NT2/D1 (cell line): ENCODE data around the gene ISOC1.

Experiments used
- DNase-seq: peaks from one replicate; pipeline ENCODE4 v3.0.0-alpha.2; 2011; ENCODE audit warnings: low read depth, low spot score
- H3K27me3 ChIP-seq: 2 replicates; pipeline ENCODE4 v1.6.0; 2011; ENCODE audit warnings: mild to moderate bottlenecking; ENCODE audit not compliant: insufficient read length, insufficient read depth
- H3K36me3 ChIP-seq: 2 replicates; pipeline ENCODE4 v1.6.1; 2011; ENCODE audit warnings: mild to moderate bottlenecking, low read length, mixed read lengths; ENCODE audit not compliant: insufficient read depth, insufficient read length
- H3K4me1 ChIP-seq: 2 replicates; pipeline ENCODE4 v1.5.1; 2011; ENCODE audit not compliant: insufficient read depth, insufficient read length
- H3K4me3 ChIP-seq: 2 replicates; pipeline ENCODE4 v1.5.1; 2011; ENCODE audit warnings: low read depth; ENCODE audit not compliant: insufficient read length
- H3K9ac ChIP-seq: 2 replicates; pipeline ENCODE4 v1.6.0; 2011; ENCODE audit warnings: low read depth; ENCODE audit not compliant: insufficient read length
- H3K9me3 ChIP-seq: 2 replicates; pipeline ENCODE4 v1.5.1; 2011; ENCODE audit warnings: mild to moderate bottlenecking, low read length; ENCODE audit not compliant: insufficient read depth
- SUZ12 ChIP-seq: IDR thresholded peaks from 2 replicates; pipeline ENCODE4 v1.6.1; 2011; ENCODE audit not compliant: insufficient read length, insufficient read depth; ENCODE audit errors: extremely low read depth
- YY1 ChIP-seq: IDR thresholded peaks from 2 replicates; pipeline ENCODE4 v1.6.1; 2011; ENCODE audit not compliant: insufficient read length, insufficient read depth
- ZNF274 ChIP-seq: IDR thresholded peaks from 2 replicates; pipeline ENCODE4 v1.6.1; 2011; ENCODE audit warnings: mild to moderate bottlenecking, low read depth, low read length

ISOC1 gene

DNA sequence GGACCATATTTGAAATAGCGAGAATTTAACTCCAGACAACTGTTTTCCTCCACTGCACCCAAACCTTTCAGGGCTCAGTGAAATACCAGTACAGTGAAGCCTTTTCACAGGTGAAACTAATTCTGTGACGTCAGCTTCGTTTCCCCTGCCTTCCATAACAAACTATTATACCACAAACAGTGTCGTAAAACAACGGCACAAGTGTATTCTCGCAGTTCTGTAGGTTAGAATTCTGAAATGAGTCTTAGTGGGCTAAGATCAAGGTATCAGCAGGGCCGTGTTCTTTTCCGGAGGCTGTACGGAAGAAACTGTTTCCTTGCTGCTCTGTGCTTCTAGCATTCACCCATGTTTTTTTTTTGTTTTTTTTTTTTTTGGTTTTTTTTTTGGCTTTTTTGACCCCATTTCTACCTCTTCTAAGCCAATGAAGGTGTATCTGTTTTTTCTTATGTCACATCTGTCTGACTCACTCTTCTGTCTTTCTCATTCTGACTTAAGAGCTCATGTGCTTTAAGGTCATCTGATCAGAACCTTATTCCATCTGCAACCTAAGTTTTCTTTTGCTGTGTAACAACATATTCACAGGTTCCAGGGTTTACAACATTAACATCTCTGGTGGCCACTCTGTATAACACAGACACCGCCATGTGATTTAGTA lies 20.1 kb downstream of the ISOC1 start:
- Histone ChIP-seq H3K4me3 (no peak overlapping the region), H3K9ac (no peak overlapping the region), H3K27me3 (no peaks in the 10 kb centered on the region), H3K9me3 (no peaks in the 10 kb centered on the region), H3K36me3 (peaks cover 2% of the 10 kb centered on the region), H3K4me1 (no peaks in the 10 kb centered on the region)
- no peak for DNase-seq
- TF ChIP-seq ZNF274 = no peak
- no peak for TF ChIP-seq SUZ12
- no peak for TF ChIP-seq YY1

DNA sequence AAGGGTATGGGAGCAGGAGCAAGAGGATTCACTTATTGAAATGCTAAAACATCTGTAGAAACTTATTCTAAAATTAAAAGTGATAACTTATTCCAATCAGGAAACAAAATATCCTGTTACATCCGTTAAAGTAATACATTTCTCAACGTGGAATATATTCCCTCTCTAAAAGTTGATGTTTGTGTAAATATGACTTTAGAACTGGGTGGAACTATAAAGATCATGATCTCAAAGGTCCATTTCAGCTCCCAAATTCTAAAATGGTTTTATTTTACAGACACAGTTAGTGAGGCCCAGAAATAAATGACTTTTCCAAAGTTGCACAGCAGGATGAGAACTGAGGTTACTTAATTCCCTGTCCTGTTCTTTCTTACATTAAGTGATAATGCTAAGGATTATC lies 21.1 kb downstream of the ISOC1 start:
- H3K36me3 ChIP-seq = peaks cover 2% of the 10 kb centered on the region
- no peaks in the 10 kb centered on the region for H3K9me3 ChIP-seq
- no peaks in the 10 kb centered on the region for H3K27me3 ChIP-seq
- TF ChIP-seq SUZ12 (no peak), YY1 (no peak), ZNF274 (no peak)
- H3K4me1 ChIP-seq = no peaks in the 10 kb centered on the region
- H3K4me3 ChIP-seq = no peak overlapping the region
- no peak for DNase-seq
- H3K9ac ChIP-seq = no peak overlapping the region

DNA sequence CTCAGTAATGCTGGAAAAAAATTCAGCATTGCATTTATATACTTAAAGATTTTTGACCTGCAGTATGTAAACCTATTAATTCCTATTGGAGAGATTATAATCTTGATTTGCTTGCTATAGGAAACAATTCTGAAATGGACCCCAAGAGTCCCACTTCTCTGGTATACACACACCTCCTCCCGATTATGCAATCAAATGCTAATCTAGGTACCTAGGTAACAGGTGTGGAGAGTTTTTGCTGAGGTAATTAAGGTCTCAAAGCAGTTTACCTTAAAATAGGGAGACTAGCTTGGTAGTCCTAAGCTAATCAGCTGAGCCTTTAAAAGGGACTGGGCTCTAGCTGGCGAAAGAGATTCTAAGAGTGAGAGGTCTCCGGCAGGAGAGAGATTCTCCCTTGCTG lies 22.2 kb downstream of the ISOC1 start:
- no peak overlapping the region for H3K9ac ChIP-seq
- H3K4me3 ChIP-seq = no peak overlapping the region
- H3K9me3 ChIP-seq = no peaks in the 10 kb centered on the region
- H3K36me3 ChIP-seq = peaks cover 2% of the 10 kb centered on the region
- no peaks in the 10 kb centered on the region for H3K4me1 ChIP-seq
- no peaks in the 10 kb centered on the region for H3K27me3 ChIP-seq
- DNase-seq = no peak
- no peak for TF ChIP-seq ZNF274
- no peak for TF ChIP-seq YY1
- no peak for TF ChIP-seq SUZ12

DNA sequence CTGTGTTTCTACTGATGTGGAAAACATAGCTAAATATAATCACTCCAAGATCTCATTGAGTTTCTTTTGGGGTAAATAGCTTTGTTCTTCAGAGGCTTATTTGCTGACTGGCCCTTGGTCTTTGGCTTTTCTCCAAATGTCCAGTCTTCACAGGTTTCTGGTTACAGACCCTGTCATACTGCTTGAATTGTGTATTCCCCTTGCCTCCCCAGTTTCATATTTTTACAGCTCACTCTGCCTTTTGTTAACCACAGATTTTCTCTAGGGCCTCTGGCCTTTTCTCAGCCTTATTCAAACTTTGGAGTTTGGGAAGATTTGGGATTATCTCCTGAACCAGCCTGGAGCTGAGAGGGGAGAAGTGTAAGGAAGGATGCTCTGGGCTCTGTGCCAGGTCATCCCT lies 23.9 kb downstream of the ISOC1 start:
- no peak for DNase-seq
- Histone ChIP-seq H3K4me3 (no peak overlapping the region), H3K4me1 (no peaks in the 10 kb centered on the region), H3K36me3 (no peaks in the 10 kb centered on the region), H3K27me3 (no peaks in the 10 kb centered on the region), H3K9me3 (no peaks in the 10 kb centered on the region), H3K9ac (no peak overlapping the region)
- TF ChIP-seq ZNF274 = no peak
- no peak for TF ChIP-seq YY1
- no peak for TF ChIP-seq SUZ12

DNA sequence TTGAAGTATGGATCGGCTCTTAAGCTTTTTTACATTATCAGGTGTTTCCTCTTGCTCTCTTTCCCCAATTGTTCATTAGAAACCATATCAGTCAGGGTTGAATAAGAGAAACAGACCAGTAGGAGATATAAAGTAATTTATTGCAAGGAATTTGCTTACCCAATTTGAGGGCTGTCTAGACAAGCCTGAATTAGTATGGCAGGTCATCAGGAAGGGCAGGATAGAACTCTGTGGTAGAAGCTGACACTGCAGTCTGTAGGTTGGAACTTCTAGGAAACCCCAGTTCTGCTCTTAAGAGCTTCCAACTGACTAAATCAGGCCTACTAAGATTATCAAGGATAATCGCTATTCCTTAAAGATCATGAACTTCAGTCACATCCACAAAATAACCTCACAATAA lies 24.3 kb downstream of the ISOC1 start:
- Histone ChIP-seq H3K36me3 (no peaks in the 10 kb centered on the region), H3K4me1 (no peaks in the 10 kb centered on the region), H3K9me3 (no peaks in the 10 kb centered on the region), H3K4me3 (no peak overlapping the region), H3K9ac (no peak overlapping the region), H3K27me3 (no peaks in the 10 kb centered on the region)
- TF ChIP-seq ZNF274 (no peak), YY1 (no peak), SUZ12 (no peak)
- DNase-seq = no peak

DNA sequence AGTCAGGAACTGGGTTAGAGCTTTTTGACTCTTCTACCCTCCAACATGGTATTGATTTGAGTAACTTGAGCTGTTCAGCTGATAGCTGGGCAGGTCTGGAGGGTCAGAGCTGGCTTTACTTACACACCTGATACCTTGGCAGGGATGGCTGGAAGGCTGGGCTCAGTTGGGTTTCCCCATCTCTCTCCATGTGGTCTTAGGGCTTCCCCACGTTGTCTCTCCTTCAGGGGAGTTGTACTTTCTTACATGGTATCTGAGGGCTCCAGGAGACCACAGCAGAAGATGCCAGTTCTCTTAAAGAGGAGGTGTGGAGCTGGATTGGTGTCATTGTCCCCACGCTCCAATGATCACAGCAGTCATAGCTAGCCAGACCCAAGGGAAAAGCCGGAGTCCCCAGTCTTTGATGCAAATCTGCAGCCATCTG lies 25.6 kb downstream of the ISOC1 start:
- H3K9ac ChIP-seq = no peak overlapping the region
- H3K27me3 ChIP-seq = no peaks in the 10 kb centered on the region
- no peaks in the 10 kb centered on the region for H3K9me3 ChIP-seq
- no peak for DNase-seq
- no peaks in the 10 kb centered on the region for H3K4me1 ChIP-seq
- no peak overlapping the region for H3K4me3 ChIP-seq
- no peak for TF ChIP-seq SUZ12
- TF ChIP-seq YY1 = no peak
- TF ChIP-seq ZNF274 = no peak
- no peaks in the 10 kb centered on the region for H3K36me3 ChIP-seq

DNA sequence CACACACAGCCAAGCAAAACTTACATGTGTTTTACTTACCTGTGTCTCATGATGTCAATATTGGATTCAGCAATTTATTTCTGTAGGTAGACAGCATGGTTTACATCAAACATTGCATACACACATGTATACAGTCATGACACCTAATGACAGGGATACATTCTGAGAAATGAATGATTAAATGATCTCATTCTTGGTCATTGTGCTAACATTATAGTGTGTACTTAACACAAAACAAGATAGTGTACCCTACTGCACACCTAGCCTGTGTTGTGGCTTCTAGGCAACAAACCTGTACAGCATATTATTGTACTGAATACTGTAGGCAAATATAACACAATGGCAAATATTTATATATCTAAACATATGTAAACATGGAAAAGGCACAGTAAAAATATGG lies 28.0 kb downstream of the ISOC1 start:
- no peak for TF ChIP-seq YY1
- TF ChIP-seq SUZ12 = no peak
- no peak for TF ChIP-seq ZNF274
- Histone ChIP-seq H3K36me3 (no peaks in the 10 kb centered on the region), H3K9ac (no peak overlapping the region), H3K4me1 (no peaks in the 10 kb centered on the region), H3K27me3 (no peaks in the 10 kb centered on the region), H3K9me3 (no peaks in the 10 kb centered on the region), H3K4me3 (no peak overlapping the region)
- no peak for DNase-seq

DNA sequence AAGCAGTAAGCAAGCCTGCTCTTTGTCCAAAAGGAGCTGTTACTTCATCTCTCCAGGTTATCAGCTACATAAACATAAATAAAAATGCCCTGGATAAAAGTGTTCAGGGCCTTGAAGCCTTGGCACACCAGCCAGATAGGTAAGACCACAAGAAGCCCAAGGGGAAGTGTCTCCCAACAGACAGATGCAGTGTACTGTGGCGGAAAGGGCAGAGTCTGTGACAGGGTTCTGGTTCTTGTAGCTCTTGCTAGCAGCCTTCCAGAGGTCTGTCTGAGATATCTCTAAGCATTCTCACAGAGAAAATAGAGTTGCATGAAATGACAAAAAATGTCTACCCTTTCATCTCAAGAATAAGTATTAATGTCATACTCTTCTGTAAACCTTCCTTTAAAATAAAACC lies 30.1 kb downstream of the ISOC1 start:
- H3K9me3 ChIP-seq = no peaks in the 10 kb centered on the region
- TF ChIP-seq SUZ12 (no peak), YY1 (no peak), ZNF274 (no peak)
- H3K9ac ChIP-seq = no peak overlapping the region
- no peaks in the 10 kb centered on the region for H3K27me3 ChIP-seq
- H3K4me3 ChIP-seq = no peak overlapping the region
- no peaks in the 10 kb centered on the region for H3K4me1 ChIP-seq
- no peak for DNase-seq
- H3K36me3 ChIP-seq = no peaks in the 10 kb centered on the region
